ENCODE measurements around the gene CALM3. TPM values are rescaled to one million over a fixed set of nuclear protein-coding genes. Genes with fewer than 3 reads are reported as not detected.

CALM3 gene
- total RNA-seq, 3 donors from 2014 or later (not counting 1 experiment from before 2014, with no cell fraction given), result 218 to 272 (median 235) TPM

GRCh38 chr19:46634045-46634655, 33.0 kb downstream of the CALM3 start:
- intact Hi-C loops (cut with micrococcal nuclease), result loop anchor here (1.0 kb wide), 1 partner anchor 27 kb away; the partner anchor contains the start of gene DACT3
- peak; percentile 72 to 85 (median 72) for ATAC-seq
- Mint-ChIP-seq H3K27ac (peak overlapping the region; percentile 35 to 57), H3K4me3 (peak overlapping the region; percentile 61), H3K36me3 (no peaks in the 10 kb centered on the region), H3K27me3 (ENCODE audit: low read depth in 2 of 2) (peaks cover 17 to 27% of the 10 kb centered on the region in 2 donors), H3K4me1 (peaks cover 0 to 12% of the 10 kb centered on the region in 2 donors), H3K9me3 (no peaks in the 10 kb centered on the region)
- Histone ChIP-seq H3K27me3 (ENCODE audit: control insufficient read depth, insufficient read depth, low read length) (peaks cover 24% of the 10 kb centered on the region), H3K4me3 (ENCODE audit: low read length) (peak overlapping the region; percentile 11), H3K9me3 (ENCODE audit: control insufficient read depth, insufficient read depth, low read length) (no peaks in the 10 kb centered on the region), H3K4me1 (ENCODE audit: control insufficient read depth, insufficient read depth, low read length) (peaks cover 35% of the 10 kb centered on the region), H3K27ac (ENCODE audit: low read length) (no peak overlapping the region), H3K36me3 (ENCODE audit: control insufficient read depth, insufficient read depth, low read length) (no peaks in the 10 kb centered on the region)
- under 1% methylated on average over 35 of the region's 38 CpGs for WGBS (ENCODE audit: insufficient coverage)
- peak; percentile 75 to 97 for DNase-seq
- TF ChIP-seq CTCF (IDR thresholded peaks at IDR 0.05), result no peak

DNA sequence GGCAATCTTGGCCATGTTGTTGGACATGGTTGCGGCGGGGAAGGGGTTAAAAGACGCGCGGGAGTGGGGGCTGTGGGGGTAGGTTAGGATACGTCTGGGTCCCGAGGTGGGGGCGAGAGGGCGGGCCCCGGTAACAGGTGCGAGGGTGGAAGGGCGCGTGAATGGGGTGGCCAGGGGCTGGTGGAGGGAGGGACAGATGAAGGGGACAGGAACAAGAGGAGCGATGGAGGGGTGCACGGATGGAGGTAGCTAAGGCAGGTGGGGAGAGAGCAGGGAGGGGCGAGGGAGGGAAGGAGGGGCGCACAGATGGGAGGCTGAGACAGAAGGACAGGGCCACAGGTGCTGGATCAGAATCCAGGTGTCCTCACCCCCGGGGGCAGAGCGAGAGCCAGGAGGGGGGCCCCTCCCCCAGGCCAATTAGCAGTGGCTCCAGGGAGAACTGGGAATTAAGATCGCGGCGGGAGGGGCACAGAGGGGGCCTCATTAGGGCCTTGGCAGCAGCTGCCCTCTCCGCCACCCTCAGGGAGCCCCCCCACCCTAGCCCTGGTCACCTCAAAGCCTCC, 33.6 kb downstream of the CALM3 start:
- Mint-ChIP-seq H3K27ac (no peak overlapping the region), H3K4me1 (peaks cover 0 to 12% of the 10 kb centered on the region in 2 donors), H3K4me3 (peak overlapping the region; percentile 41), H3K9me3 (no peaks in the 10 kb centered on the region), H3K27me3 (ENCODE audit: low read depth in 2 of 2) (peaks cover 17 to 27% of the 10 kb centered on the region in 2 donors), H3K36me3 (no peaks in the 10 kb centered on the region)
- Histone ChIP-seq H3K27me3 (ENCODE audit: control insufficient read depth, insufficient read depth, low read length) (peaks cover 26% of the 10 kb centered on the region), H3K36me3 (ENCODE audit: control insufficient read depth, insufficient read depth, low read length) (no peaks in the 10 kb centered on the region), H3K27ac (ENCODE audit: low read length) (no peak overlapping the region), H3K4me1 (ENCODE audit: control insufficient read depth, insufficient read depth, low read length) (peaks cover 41% of the 10 kb centered on the region), H3K4me3 (ENCODE audit: low read length) (no peak overlapping the region), H3K9me3 (ENCODE audit: control insufficient read depth, insufficient read depth, low read length) (no peaks in the 10 kb centered on the region)
- no peak for ATAC-seq
- intact Hi-C loops (cut with micrococcal nuclease), result loop anchor here (1.0 kb wide), 1 partner anchor 27 kb away; the partner anchor contains the start of gene DACT3
- TF ChIP-seq CTCF (IDR thresholded peaks at IDR 0.05), result no peak
- DNase-seq, result no peak
- WGBS (ENCODE audit: insufficient coverage), result 7% methylated on average over 23 of the region's 23 CpGs

- no peaks in the 10 kb centered on the region for H3K9me3 Mint-ChIP-seq
- no peak for ATAC-seq
- peaks cover 24 to 28% of the 10 kb centered on the region in 2 donors for H3K27me3 Mint-ChIP-seq (ENCODE audit: low read depth in 2 of 2)
- Histone ChIP-seq H3K4me1 (ENCODE audit: control insufficient read depth, insufficient read depth, low read length) (peaks cover 46% of the 10 kb centered on the region), H3K36me3 (ENCODE audit: control insufficient read depth, insufficient read depth, low read length) (no peaks in the 10 kb centered on the region), H3K4me3 (ENCODE audit: low read length) (no peak within 1 kb of the TSS), H3K9me3 (ENCODE audit: control insufficient read depth, insufficient read depth, low read length) (no peaks in the 10 kb centered on the region), H3K27ac (ENCODE audit: low read length) (no peak within 1 kb of the TSS), H3K27me3 (ENCODE audit: control insufficient read depth, insufficient read depth, low read length) (peaks cover 36% of the 10 kb centered on the region)
- no peaks in the 10 kb centered on the region for H3K36me3 Mint-ChIP-seq
- 23% methylated on average over 34 of the region's 34 CpGs for WGBS (ENCODE audit: insufficient coverage)
- TF ChIP-seq CTCF (IDR thresholded peaks at IDR 0.05), result no peak
- H3K4me3 Mint-ChIP-seq, result peak within 1 kb of the TSS; percentile 50
- H3K27ac Mint-ChIP-seq, result no peak within 1 kb of the TSS
- peaks cover 0 to 12% of the 10 kb centered on the region in 2 donors for H3K4me1 Mint-ChIP-seq
- intact Hi-C loops (cut with micrococcal nuclease), result no loop called here
- DNase-seq, result peak in 1 of 2 donors; percentile 60
Measured at GRCh38 chr19:46635920-46636761, 35.0 kb downstream of the CALM3 start, which contains the start of gene GNG8. Gene GNG8, minus strand, starts transcription at chr19:46636202. Its CDS starts 1,520 bp downstream, at chr19:46634682.

Measured in natural killer cell (primary cell).